Activated T-helper 2 cell treated with anti-CD3 and anti-CD28 coated beads, Interferon-gamma antibody, Interleukin-2, Interleukin-4, amounts not matched to agents 10 μg/mL and 5 μg/mL and 100 μg/mL, durations not matched to agents 14 hours and 24 hours and 36 hours (primary cell): ENCODE data around the gene KYAT1. TPM values are rescaled to one million over a fixed set of nuclear protein-coding genes. Genes with fewer than 3 reads are reported as not detected.

Experiments
- DNase-seq: peaks from one replicate; pipeline ENCODE4 v3.0.0; 2021; ENCODE audit warnings: low spot score
- H3K27ac Mint-ChIP-seq: one replicate; pipeline ENCODE4 v1.8.0; 2021; ENCODE audit warnings: mixed read lengths
- H3K27me3 Mint-ChIP-seq: one replicate; pipeline ENCODE4 v1.8.0; 2021; ENCODE audit warnings: low read depth, mixed read lengths
- H3K36me3 Mint-ChIP-seq: one replicate; pipeline ENCODE4 v1.8.0; 2021; ENCODE audit warnings: low read depth, mixed read lengths
- H3K4me1 Mint-ChIP-seq: one replicate; pipeline ENCODE4 v1.8.0; 2021; ENCODE audit warnings: low read depth, mixed read lengths
- H3K4me3 Mint-ChIP-seq: one replicate; pipeline ENCODE4 v1.8.0; 2021; ENCODE audit warnings: low read depth, mild to moderate bottlenecking, moderate library complexity, mixed read lengths
- H3K9me3 Mint-ChIP-seq: one replicate; pipeline ENCODE4 v1.8.0; 2021; ENCODE audit warnings: mixed read lengths
- intact Hi-C: fragments of 100-400 bp; cut with micrococcal nuclease; formaldehyde crosslinking; loops from one replicate; pipeline ENCODE4 v1.15.1; 2023
- total RNA-seq: library from RNA; stranded (reverse); gene quantifications from 2 replicates; pipeline ENCODE4 v1.2.3, GENCODE V29; 2022

Gene KYAT1
- total RNA-seq, 1 donor from 2014 or later: 14.0 TPM

GRCh38 chr9:128916204-128916603 lies 34.5 kb upstream of the KYAT1 start:
- H3K36me3 Mint-ChIP-seq: peaks cover 50% of the 10 kb centered on the region
- peaks cover 23% of the 10 kb centered on the region for H3K4me1 Mint-ChIP-seq

GRCh38 chr9:128913995-128914772 lies 32.4 kb upstream of the KYAT1 start:
- Mint-ChIP-seq H3K36me3 (peaks cover 64% of the 10 kb centered on the region), H3K27ac (peak overlapping the region; percentile 88), H3K9me3 (no peaks in the 10 kb centered on the region), H3K27me3 (no peaks in the 10 kb centered on the region), H3K4me3 (no peak overlapping the region), H3K4me1 (peaks cover 27% of the 10 kb centered on the region)
- intact Hi-C loops: no loop called here
- DNase-seq: no peak

More at GRCh38 chr9:128916204-128916603, 34.5 kb upstream of the KYAT1 start:
- intact Hi-C loops: no loop called here
- H3K9me3 Mint-ChIP-seq: no peaks in the 10 kb centered on the region
- DNase-seq: no peak
- H3K27me3 Mint-ChIP-seq: no peaks in the 10 kb centered on the region
- no peak overlapping the region for H3K27ac Mint-ChIP-seq
- no peak overlapping the region for H3K4me3 Mint-ChIP-seq

- H3K4me1 Mint-ChIP-seq: peaks cover 27% of the 10 kb centered on the region
- intact Hi-C loops: no loop called here
- DNase-seq: no peak
- H3K27ac Mint-ChIP-seq: peak overlapping the region; percentile 88
- no peaks in the 10 kb centered on the region for H3K9me3 Mint-ChIP-seq
- H3K36me3 Mint-ChIP-seq: peaks cover 68% of the 10 kb centered on the region
- H3K4me3 Mint-ChIP-seq: peak overlapping the region; percentile 17
- H3K27me3 Mint-ChIP-seq: no peaks in the 10 kb centered on the region
Observed at GRCh38 chr9:128913048-128913900, 31.5 kb upstream of the KYAT1 start.

- Mint-ChIP-seq H3K4me3 (peak overlapping the region; percentile 17), H3K27ac (peak overlapping the region; percentile 88), H3K27me3 (no peaks in the 10 kb centered on the region), H3K9me3 (no peaks in the 10 kb centered on the region), H3K36me3 (peaks cover 67% of the 10 kb centered on the region), H3K4me1 (peaks cover 27% of the 10 kb centered on the region)
- intact Hi-C loops: no loop called here
- DNase-seq: no peak
Observed at GRCh38 chr9:128912270-128912853, 30.6 kb upstream of the KYAT1 start.

- Mint-ChIP-seq H3K36me3 (peaks cover 66% of the 10 kb centered on the region), H3K4me3 (no peak overlapping the region), H3K27me3 (no peaks in the 10 kb centered on the region), H3K4me1 (peaks cover 29% of the 10 kb centered on the region), H3K9me3 (no peaks in the 10 kb centered on the region), H3K27ac (peak overlapping the region; percentile 88)
- intact Hi-C loops: no loop called here
- DNase-seq: no peak
Observed at GRCh38 chr9:128911529-128912035, 29.8 kb upstream of the KYAT1 start.

- Mint-ChIP-seq H3K9me3 (no peaks in the 10 kb centered on the region), H3K4me1 (peaks cover 31% of the 10 kb centered on the region), H3K36me3 (peaks cover 65% of the 10 kb centered on the region), H3K4me3 (no peak overlapping the region), H3K27ac (no peak overlapping the region), H3K27me3 (no peaks in the 10 kb centered on the region)
- intact Hi-C loops: no loop called here
- no peak for DNase-seq
Observed at GRCh38 chr9:128910906-128911305, 29.2 kb upstream of the KYAT1 start.

GRCh38 chr9:128909859-128910258 lies 28.1 kb upstream of the KYAT1 start:
- H3K27ac Mint-ChIP-seq: no peak overlapping the region
- DNase-seq: no peak

GRCh38 chr9:128908372-128908771 lies 26.6 kb upstream of the KYAT1 start:
- H3K27me3 Mint-ChIP-seq: no peaks in the 10 kb centered on the region
- H3K4me1 Mint-ChIP-seq: peaks cover 32% of the 10 kb centered on the region
- peaks cover 53% of the 10 kb centered on the region for H3K36me3 Mint-ChIP-seq
- no peak overlapping the region for H3K27ac Mint-ChIP-seq
- no peak for DNase-seq
- no peak overlapping the region for H3K4me3 Mint-ChIP-seq
- no peaks in the 10 kb centered on the region for H3K9me3 Mint-ChIP-seq
- intact Hi-C loops: no loop called here

More at GRCh38 chr9:128909859-128910258, 28.1 kb upstream of the KYAT1 start:
- peaks cover 31% of the 10 kb centered on the region for H3K4me1 Mint-ChIP-seq
- H3K27me3 Mint-ChIP-seq: no peaks in the 10 kb centered on the region
- H3K36me3 Mint-ChIP-seq: peaks cover 60% of the 10 kb centered on the region
- intact Hi-C loops: no loop called here
- no peaks in the 10 kb centered on the region for H3K9me3 Mint-ChIP-seq
- H3K4me3 Mint-ChIP-seq: no peak overlapping the region

- no peaks in the 10 kb centered on the region for H3K27me3 Mint-ChIP-seq
- no peak for DNase-seq
- peaks cover 38% of the 10 kb centered on the region for H3K36me3 Mint-ChIP-seq
- H3K4me1 Mint-ChIP-seq: peaks cover 33% of the 10 kb centered on the region
- intact Hi-C loops: no loop called here
- H3K4me3 Mint-ChIP-seq: no peak overlapping the region
- H3K27ac Mint-ChIP-seq: peak overlapping the region; percentile 42
- H3K9me3 Mint-ChIP-seq: no peaks in the 10 kb centered on the region
Observed at GRCh38 chr9:128906741-128907140, 25.0 kb upstream of the KYAT1 start.

- Mint-ChIP-seq H3K4me3 (no peak overlapping the region), H3K36me3 (peaks cover 36% of the 10 kb centered on the region), H3K27ac (no peak overlapping the region), H3K4me1 (peaks cover 30% of the 10 kb centered on the region), H3K9me3 (no peaks in the 10 kb centered on the region), H3K27me3 (no peaks in the 10 kb centered on the region)
- no peak for DNase-seq
- intact Hi-C loops: no loop called here
Observed at GRCh38 chr9:128905964-128906363, 24.2 kb upstream of the KYAT1 start.

GRCh38 chr9:128903871-128904620 lies 22.3 kb upstream of the KYAT1 start:
- Mint-ChIP-seq H3K9me3 (no peaks in the 10 kb centered on the region), H3K4me3 (no peak overlapping the region), H3K36me3 (peaks cover 30% of the 10 kb centered on the region), H3K4me1 (peaks cover 44% of the 10 kb centered on the region), H3K27me3 (no peaks in the 10 kb centered on the region), H3K27ac (peak overlapping the region; percentile 69)
- no peak for DNase-seq
- intact Hi-C loops: loop anchor here (2.0 kb wide), 2 partner anchors 21 to 43 kb away; partner anchors contain the start of genes DOLK, LRRC8A and NUP188

- Mint-ChIP-seq H3K27me3 (no peaks in the 10 kb centered on the region), H3K36me3 (peaks cover 27% of the 10 kb centered on the region), H3K4me3 (peak overlapping the region; percentile 8), H3K9me3 (no peaks in the 10 kb centered on the region), H3K4me1 (peaks cover 50% of the 10 kb centered on the region), H3K27ac (peak overlapping the region; percentile 84)
- DNase-seq: no peak
- intact Hi-C loops: loop anchor here (2.0 kb wide), 2 partner anchors 20 to 44 kb away; partner anchors contain the start of genes DOLK, LRRC8A and NUP188
Observed at GRCh38 chr9:128903079-128903461, 21.3 kb upstream of the KYAT1 start.
